HG03571 (cell line): ENCODE data around the gene NUP160.
A peak's percentile ranks its signal among the peaks of the same experiment; 100 is the strongest.
"Not testable (repeated sequence)": the region's sequence is repeated elsewhere in the genome, so short reads cannot be mapped to it uniquely, and the experiment has no call there.

Experiments
- ATAC-seq: cut with Tn5 transposase; IDR thresholded peaks from one replicate; pipeline ENCODE4 v1.9.1; 2021; ENCODE audit not compliant: unreplicated experiment

The NUP160 gene

GRCh38 chr11:47863189-47863897 lies 15.2 kb upstream of the NUP160 start:
- ATAC-seq: peak; percentile 54

DNA sequence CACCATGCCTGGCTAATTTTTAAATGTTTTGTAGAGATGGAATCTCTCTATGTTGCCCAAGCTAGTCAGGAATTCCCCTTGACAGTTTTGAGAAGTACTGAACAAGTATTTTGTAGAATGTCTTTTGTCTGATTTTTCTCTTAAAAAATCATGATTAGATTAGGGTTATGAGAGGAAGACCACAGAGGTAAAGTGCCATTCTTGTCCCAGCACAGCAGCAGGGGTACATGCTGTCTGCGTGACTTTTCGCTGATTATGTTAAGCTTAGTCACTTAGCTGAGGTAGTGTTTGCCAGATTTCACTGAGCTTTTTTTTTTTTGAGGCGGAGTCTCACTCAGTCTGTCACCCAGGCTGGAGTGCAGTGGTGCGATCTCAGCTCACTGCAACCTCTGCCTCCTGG lies 13.6 kb upstream of the NUP160 start:
- ATAC-seq: no peak

- no peak for ATAC-seq
Observed at GRCh38 chr11:47860536-47860935, 12.4 kb upstream of the NUP160 start.

GRCh38 chr11:47857892-47858543 lies 9.9 kb upstream of the NUP160 start:
- ATAC-seq: no peak

DNA sequence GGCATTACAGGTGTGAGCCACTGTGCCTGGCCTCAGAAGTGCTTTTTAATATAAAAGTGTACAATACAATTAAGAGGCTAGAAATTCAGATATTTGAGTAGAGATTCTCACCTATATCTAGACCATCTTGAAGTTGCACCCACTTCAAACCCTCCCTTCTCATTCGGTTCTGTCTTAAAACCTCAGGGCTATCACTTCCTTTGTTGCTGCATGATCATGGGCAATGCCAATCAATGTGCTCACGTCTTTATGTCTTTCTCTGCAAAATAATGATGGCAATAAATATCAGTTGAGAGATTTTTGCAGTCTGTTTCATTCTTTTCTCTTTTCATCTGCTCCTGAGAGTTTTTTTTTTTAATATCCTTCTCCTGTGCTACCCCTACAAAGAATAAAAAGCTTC lies 9.3 kb upstream of the NUP160 start:
- no peak for ATAC-seq

DNA sequence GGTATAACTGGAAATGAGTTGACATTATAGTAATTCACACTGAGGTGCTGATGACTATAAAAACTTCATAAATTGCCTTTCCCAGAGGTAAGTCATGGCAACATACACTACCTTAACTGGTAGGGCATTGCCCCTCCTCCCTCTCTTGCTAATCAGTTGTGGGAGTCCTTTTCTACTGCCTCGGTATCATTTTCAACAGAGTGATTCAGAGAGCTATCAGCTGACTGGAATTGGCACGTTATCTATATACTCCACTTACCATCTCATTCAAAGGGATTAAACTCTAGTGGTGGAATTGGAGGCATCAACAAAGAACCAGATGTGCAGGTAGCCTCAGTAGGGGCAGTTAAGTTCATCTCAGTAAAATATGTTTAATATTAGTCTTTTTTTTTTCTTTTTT lies 8.0 kb upstream of the NUP160 start:
- no peak for ATAC-seq

DNA sequence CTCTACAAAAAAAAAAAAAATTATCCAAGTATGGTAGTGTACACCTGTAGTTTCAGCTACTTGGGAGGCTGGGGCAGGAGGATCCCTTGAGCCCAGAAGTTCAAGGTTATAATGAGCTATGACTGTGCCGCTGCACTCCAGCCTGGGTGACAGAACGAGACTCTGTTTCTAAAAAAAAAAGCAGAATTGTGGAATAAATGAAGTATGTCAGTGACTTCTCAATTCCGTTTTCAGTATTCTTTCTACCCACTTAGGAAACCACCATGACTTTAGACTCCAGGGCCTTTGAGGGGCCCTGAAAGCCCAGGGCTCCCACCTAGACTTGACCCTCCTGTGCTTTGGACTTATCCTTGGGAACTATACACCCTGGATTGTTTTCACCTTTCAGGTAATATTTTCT lies 6.5 kb upstream of the NUP160 start:
- peak; percentile 38 for ATAC-seq

DNA sequence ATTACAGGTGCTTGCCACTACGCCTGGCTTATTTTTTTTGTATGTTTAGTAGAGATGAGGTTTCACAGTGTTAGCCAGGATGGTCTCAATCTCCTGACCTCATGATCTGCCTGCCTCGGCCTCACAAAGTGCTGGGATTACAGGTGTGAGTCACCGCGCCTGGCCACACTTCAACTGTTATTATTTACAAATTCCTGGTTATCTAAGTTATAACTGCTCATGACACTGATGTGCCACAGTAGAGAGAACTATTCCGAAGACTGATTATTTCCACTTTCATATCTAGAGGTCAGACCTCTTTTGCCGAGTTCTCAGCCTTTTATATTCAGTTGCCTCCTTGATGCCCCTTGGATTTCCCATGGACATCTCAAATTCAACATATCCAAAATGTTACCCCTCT lies 3.9 kb upstream of the NUP160 start:
- ATAC-seq: no peak

DNA sequence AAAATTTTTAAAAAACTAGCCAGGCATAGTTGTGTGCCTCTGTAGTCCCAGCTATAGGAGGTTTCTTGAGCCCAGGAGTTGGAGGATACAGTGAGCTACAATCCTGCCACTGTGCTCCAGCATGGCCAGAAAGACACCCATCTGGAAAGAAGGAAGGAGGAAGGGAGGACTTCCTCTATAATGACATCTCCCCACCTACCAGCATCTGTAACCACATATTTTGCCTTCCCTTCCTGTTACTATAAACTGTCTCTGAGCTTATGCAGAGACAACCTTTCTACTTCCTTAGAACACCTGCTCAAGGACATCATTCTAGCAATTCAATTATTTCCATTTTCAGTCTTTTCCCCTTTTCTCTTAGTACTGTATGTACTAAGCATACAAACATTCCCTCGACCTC lies 2.2 kb upstream of the NUP160 start:
- ATAC-seq: no peak

DNA sequence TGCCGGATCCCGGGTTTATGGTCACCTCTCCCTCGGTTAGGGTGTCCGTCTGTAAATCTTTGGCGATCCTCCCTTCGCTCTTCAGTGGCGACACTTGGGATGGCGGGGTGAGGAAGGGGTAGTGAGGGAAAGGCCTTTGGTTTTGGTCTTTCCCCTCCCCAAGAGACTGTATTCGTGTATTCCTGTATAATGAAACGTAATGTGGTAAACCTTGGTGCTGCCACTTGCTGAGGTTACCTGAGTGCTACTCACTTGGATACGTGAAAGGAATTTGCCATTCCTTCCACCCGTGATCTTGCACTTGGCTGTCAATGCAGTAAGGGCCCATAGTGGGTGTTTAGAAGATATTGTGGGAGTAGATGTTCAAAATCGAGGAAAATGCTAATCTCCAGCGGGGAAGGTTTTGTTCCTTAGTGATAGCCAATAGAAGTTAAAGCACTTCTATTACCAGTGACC lies 578 bp upstream of the NUP160 start:
- no peak for ATAC-seq

DNA sequence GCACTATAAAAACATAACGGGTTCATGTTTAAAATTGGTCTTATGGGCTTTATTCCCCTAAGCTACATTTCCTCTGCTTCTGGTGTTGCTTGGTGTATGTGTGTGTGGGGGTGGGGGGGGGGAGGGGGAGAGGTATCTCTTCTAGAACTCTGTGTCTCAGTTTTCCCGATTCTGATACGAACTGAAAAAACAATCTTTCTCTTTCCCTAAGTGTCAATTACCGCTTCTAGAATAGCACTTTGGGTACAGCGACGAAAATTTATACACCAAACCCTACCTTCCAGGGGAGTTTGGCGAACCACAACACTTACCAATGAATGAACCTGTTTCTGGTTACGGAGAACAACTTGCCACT lies 636 bp downstream of the NUP160 start:
- no peak for ATAC-seq

- ATAC-seq: no peak
Observed at GRCh38 chr11:47846998-47847397, 1.2 kb downstream of the NUP160 start.

DNA sequence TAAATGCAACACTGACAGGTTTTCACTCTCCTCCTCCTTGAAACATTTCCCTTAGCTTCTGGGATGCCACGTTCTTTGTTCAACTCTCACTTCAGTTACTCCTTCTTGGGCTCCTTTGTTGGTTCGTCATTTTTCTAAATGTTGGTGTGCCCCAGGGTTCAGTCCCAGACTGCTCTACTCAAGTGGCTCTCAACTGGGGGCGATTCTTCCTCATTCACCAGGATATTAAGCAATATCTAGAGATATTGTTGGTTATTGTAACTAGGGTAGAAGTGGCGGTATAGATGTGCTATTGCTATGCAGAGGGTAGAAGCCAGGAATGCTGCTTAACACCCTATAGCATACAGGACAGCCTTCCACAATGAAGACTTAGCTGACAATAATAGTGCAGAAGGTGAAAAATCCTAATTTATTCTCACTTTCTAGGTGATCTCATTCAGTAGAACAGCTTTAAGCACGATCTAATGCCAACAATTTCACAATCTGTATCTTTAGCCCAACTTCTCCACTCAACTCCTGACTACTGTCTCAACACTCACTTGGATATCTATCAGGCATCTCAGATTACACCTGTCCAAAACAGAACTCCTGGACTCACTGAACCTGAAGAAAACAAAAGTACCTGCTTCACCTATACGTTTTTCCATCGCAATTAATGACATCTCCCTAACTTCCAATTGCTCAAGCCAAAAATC lies 4.6 kb downstream of the NUP160 start:
- no peak for ATAC-seq

- ATAC-seq: no peak
Observed at GRCh38 chr11:47842749-47843148, 5.4 kb downstream of the NUP160 start.

- ATAC-seq: no peak
Observed at GRCh38 chr11:47837929-47838328, 10.2 kb downstream of the NUP160 start.

- no peak for ATAC-seq
Observed at GRCh38 chr11:47837292-47837691, 10.9 kb downstream of the NUP160 start.

DNA sequence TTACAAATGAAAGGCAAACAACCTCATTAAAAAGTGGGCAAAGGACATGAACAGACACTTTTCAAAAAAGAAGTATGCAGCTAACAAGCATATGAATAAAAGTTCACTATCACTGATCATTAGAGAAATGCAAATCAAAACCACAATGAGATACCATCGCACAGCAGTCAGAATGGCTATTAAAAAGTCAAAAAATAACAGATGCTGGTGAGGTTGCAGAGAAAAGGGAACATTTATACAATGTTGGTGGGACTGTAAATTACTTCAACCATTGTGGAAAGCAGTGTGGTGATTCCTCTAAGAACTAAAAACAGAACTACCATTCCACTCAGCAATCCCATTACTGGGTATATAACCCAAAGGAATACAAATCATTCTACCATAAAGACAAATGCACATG lies 18.1 kb downstream of the NUP160 start:
- ATAC-seq: not testable (repeated sequence)

- ATAC-seq: no peak
Observed at GRCh38 chr11:47828284-47828683, 19.9 kb downstream of the NUP160 start.

DNA sequence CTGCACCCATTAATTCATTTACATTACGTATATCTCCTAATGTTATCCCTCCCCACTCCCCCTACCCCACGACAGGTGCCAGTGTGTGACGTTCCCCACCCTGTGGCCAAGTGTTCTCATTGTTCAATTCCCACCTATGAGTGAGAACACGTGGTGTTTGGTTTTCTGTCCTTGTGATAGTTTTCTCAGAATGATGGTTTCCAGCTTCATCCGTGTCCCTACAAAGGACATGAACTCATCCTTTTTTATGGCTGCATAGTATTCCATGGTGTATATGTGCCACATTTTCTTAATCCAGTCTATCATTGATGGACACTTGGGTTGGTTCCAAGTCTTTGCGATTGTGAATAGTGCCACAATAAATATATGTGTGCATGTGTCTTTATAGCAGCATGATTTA lies 25.5 kb downstream of the NUP160 start:
- not testable (repeated sequence) for ATAC-seq

- ATAC-seq: no peak
Observed at GRCh38 chr11:47819743-47820142, 28.4 kb downstream of the NUP160 start.

- ATAC-seq: no peak
Observed at GRCh38 chr11:47800759-47801158, 47.4 kb downstream of the NUP160 start.

- ATAC-seq: no peak
Observed at GRCh38 chr11:47797633-47798032, 50.5 kb downstream of the NUP160 start.
